ENCODE data around the gene GJB6. TPM values are rescaled to one million over a fixed set of nuclear protein-coding genes. Genes with fewer than 3 reads are reported as not detected.

Gene GJB6
- total RNA-seq, 2 experiments from 2014 or later = 2.7 to 2.9 TPM

Other genes starting within 250 kb of the GJB6 start
- under 1 TPM; 0.26 to 0.32 TPM for gene GJA3, start 71.3 kb downstream of the GJB6 start, total RNA-seq
- 1 to 10 TPM; 9.0 to 9.9 TPM for gene GJB2, start 39.4 kb downstream of the GJB6 start, total RNA-seq

Measured in activated CD4-positive, alpha-beta T cell treated with anti-CD3 and anti-CD28 coated beads for 36 hours (primary cell).